GM12891 (cell line): ENCODE results near the gene AGBL5. TPM values are rescaled to one million over a fixed set of nuclear protein-coding genes. Genes with fewer than 3 reads are reported as not detected.

Source experiments
- DNase-seq: peaks from one replicate; pipeline ENCODE4 v3.0.0; 2011; ENCODE audit warnings: low spot score; ENCODE audit not compliant: insufficient read length
- FAIRE-seq: peaks from 2 replicates; lab custom pipeline; 2011; peaks lifted over from hg19 to GRCh38; lab: Jason Lieb, UNC
- PAX5 ChIP-seq: IDR thresholded peaks from 2 replicates; pipeline ENCODE4 v1.6.1; 2011; ENCODE audit warnings: low read length, moderate library complexity, mild to moderate bottlenecking; ENCODE audit not compliant: insufficient read depth, severe bottlenecking
- POLR2A ChIP-seq: IDR thresholded peaks from 2 replicates; pipeline ENCODE4 v1.6.1; 2011; ENCODE audit warnings: low read depth, low read length, control low read depth
- POLR2AphosphoS5 ChIP-seq: IDR thresholded peaks from 2 replicates; pipeline ENCODE4 v1.6.1; 2011; ENCODE audit warnings: low read depth, low read length, control low read depth
- POU2F2 ChIP-seq: IDR thresholded peaks from 2 replicates; pipeline ENCODE4 v1.6.1; 2011; ENCODE audit warnings: low read depth, mild to moderate bottlenecking, control low read depth, low read length, moderate library complexity
- SPI1 ChIP-seq: IDR thresholded peaks from 2 replicates; pipeline ENCODE4 v1.6.1; 2011; ENCODE audit warnings: low read depth, low read length, control low read depth
- TAF1 ChIP-seq: IDR thresholded peaks from 2 replicates; pipeline ENCODE4 v1.6.1; 2011; ENCODE audit warnings: low read depth, low read length, control low read depth
- polyA plus RNA-seq: library from polyadenylated mRNA; unstranded; fragments of >200 nt; gene quantifications from one replicate; pipeline ENCODE4 v1.2.1, GENCODE V29; 2012; ENCODE audit warnings: low read depth, missing spikeins, inconsistent platforms; ENCODE audit not compliant: missing spikeins

The AGBL5 gene, protein sequence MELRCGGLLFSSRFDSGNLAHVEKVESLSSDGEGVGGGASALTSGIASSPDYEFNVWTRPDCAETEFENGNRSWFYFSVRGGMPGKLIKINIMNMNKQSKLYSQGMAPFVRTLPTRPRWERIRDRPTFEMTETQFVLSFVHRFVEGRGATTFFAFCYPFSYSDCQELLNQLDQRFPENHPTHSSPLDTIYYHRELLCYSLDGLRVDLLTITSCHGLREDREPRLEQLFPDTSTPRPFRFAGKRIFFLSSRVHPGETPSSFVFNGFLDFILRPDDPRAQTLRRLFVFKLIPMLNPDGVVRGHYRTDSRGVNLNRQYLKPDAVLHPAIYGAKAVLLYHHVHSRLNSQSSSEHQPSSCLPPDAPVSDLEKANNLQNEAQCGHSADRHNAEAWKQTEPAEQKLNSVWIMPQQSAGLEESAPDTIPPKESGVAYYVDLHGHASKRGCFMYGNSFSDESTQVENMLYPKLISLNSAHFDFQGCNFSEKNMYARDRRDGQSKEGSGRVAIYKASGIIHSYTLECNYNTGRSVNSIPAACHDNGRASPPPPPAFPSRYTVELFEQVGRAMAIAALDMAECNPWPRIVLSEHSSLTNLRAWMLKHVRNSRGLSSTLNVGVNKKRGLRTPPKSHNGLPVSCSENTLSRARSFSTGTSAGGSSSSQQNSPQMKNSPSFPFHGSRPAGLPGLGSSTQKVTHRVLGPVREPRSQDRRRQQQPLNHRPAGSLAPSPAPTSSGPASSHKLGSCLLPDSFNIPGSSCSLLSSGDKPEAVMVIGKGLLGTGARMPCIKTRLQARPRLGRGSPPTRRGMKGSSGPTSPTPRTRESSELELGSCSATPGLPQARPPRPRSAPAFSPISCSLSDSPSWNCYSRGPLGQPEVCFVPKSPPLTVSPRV
- 17.6 TPM for polyA plus RNA-seq

DNA sequence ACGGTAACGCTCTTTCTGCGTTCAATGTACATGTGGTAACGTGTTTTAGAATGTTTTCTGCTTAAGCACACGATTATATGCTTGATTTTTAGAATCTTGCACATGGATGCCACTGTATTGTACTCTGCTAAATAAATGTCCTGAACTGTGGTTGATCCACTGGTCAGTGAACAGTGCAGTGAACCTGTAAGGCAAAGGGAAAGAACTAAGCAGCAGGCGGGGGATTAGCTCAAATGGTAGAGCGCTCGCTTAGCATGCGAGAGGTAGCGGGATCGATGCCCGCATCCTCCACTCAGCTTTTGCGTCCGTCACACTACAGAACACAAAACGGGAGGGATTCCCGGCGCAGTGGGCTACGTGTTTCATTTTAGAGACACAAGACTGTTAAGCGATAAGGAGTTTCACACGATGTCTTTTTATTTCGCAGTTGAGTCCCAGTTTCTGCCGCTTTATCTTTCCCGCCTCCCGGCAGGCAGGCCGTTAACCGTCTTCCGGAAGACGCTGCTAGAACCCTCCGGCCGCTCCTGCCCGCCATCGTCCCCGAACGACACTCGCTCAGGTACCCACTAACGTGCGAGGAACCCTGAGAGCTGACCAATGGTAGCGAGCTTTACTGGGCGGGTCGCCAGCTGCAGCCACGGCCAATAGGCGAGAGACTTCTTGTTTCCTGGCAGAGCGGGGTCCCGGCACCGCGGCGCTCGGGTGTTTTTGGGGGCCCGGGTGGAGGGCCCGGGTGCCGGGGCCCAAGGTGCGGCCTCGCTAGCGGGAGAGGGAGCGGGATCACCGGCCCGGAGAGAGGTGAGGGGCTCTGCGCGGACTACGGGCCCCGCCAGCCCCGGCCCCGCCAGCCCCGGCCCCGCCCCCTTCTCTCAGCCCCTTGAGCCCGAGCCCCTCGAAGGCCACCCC, at the start of gene AGBL5:
AGBL5 (plus strand) TSS at position 673 of the 906 bp plus-strand sequence. CDS start 1,291 bp downstream, outside the sequence.
- FAIRE-seq (peak; percentile 96), DNase-seq (peak; percentile 99)
- peak; percentile 64; the same call in 1 of the 2 replicates for TF ChIP-seq TAF1
- no peak for TF ChIP-seq SPI1
- peak; percentile 14 for TF ChIP-seq PAX5
- TF ChIP-seq POLR2A: peak; percentile 78
- peak; percentile 74 for TF ChIP-seq POLR2AphosphoS5
- peak; percentile 57 for TF ChIP-seq POU2F2

DNA sequence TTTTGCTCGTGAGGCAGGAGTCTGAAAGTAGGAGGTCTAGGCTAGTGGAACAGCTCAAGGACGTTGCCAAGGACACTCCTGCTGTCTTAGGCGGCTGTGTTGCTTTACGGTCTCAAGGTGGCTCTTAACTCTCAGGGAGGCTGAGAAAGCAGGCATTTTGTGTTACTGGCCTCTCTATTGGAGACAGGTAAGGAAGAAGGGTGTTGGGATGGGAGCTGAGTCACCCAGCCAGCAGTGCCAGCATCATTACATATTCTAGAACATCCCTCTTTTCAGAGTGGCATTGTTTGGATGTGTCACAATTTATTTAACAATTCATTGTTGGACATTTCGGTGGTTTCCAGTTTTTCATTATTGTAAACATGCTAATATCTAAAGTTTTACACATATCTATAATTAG, 49.5 kb upstream of the AGBL5 start:
- DNase-seq (no peak), FAIRE-seq (no peak)
- no peak for TF ChIP-seq POLR2AphosphoS5
- TF ChIP-seq TAF1: no peak
- TF ChIP-seq SPI1: no peak
- no peak for TF ChIP-seq POU2F2
- no peak for TF ChIP-seq PAX5
- TF ChIP-seq POLR2A: no peak

DNA sequence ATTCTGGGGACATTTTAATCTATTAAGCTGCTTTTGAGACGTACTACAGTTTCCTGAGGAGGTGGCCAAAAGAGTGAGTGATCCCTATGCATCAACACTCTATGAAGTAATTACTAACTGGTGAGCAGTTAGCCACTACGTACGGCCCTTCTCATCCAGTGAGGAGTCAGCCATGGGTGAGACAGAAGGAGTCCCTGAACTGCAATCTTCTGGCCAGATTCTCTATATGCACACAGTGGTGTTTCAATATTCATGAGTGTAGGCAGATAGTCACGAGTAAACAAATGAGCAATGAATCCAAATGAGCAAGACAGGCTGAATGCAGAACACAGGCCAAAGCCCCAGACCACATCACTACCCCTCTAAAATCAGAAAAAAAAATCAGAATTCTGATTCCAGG, 48.5 kb upstream of the AGBL5 start:
- DNase-seq (no peak), FAIRE-seq (no peak)
- TF ChIP-seq PAX5: no peak

DNA sequence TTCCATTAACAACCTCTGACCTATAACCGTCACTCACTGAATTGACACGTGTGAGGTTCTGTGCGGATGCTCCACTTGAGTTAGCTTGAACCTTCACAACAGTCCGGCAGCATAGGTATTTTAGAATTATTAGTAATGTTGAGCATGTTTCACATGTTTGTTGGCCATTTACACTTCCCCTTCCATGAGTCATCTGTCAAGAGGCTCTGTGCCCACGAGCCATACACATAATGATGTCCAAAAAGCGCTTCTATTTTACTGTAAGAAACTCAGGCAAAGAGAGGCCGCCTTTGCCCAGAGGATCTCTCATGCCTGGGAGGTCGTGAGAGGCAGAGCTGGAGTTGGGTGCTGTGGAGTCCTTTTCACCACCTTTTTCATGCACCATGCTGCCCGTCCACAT, 47.6 kb upstream of the AGBL5 start:
- TF ChIP-seq SPI1 (peak; percentile 76), POLR2AphosphoS5 (no peak)
- FAIRE-seq (no peak), DNase-seq (no peak)

DNA sequence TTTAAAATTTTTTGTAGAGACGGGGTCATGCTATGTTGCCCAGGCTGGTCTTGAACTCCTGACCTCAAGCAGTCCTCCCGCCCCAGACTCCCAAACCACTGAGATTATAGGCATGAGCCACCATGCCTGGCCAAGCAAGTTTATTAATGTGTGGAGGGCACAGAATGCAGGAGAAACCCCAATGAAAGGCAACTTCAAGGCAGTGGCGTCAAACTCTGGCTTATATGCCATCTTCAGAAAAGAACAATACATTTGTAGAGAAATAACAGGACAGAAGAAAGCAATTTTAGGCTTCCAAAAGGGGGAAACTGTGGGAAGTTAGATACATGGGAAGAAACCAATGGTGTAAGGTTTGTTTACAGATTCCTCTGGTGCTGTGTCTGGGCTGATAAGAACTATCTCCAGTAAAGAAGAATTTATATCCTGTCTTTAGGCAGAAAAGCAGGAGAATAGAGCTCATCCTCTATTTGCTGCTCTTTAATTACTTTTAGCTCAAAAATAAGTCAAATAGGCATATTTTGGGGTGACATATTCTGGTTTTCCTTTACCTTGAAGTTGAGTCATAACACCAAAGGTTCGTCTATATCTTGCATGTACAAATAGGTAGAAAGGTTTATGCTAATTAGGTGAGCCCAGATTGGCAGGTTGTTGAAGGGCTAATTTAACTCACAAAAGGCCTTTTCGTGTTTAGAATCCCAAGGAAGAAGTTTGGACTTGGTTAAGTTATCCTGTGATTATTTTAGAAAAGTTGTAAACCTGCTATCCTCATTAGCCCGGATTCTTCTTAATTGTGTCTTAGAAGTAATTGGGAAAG, 44.7 kb upstream of the AGBL5 start:
- FAIRE-seq (no peak), DNase-seq (no peak)
- TF ChIP-seq SPI1 (no peak), POU2F2 (no peak), POLR2A (no peak), POLR2AphosphoS5 (no peak), PAX5 (no peak)

DNA sequence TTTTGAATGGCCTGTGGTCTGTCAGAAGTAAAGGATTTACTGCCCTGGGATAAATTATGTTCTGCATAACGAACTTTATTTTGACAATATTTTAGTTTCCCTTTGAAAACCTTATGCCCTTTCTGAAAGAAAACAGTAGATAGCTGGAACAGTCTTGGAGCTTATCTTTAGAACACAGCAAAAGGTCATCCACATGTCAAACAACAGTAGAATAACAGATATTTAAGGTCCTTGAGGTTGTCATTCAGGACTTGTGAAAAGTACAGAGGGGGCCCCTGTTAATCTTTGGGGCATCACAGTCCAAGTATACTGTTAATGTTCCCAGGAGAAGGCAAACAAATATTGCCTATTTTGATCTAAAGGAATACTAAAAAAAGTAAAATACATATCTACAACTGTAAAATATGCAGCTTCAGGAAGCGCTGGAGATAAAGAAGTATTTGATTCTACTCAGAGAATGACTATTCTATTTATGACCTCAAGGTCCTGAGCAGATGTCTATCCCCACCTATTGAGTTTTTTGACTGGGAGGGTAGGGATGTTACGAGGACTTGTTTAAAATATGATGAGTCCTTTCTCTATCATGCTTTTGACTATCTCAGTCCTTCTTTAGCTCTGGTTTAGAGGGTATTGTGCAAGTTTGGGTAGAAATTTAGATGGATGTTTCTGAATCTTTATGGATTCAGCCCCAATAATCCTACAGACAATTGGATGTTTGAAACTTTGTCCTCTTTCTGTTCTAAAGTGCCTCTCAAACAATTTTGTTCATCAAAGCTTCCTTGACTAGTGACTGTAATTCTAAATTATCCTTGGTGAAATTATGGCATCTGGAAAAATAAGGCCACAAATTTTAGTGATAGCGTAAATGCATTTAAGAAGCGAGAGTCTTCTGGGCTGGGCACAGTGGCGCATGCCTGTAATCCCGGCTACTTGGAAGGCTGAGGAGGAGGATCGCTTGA, 43.8 kb upstream of the AGBL5 start:
- FAIRE-seq: no peak
- no peak for DNase-seq

DNA sequence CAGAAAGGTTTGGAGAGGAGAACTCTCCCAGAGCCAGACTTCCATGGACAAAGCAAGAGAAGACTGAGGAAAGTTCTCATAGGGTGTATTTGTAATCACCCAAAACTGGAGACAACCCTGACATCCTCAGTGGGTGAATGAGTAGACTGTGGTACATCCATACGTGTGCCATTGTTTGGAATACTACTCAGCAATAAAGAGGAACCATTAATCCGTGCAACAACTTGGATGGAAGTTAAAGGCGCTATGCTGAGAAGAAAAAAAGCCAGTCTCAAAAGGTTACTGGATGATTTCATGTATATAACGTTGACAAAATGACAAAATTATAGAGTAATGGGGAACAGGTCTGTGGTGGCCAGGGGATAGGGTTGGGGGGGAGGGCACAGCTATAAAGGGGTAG, 42.8 kb upstream of the AGBL5 start:
- FAIRE-seq: no peak
- DNase-seq: no peak
- TF ChIP-seq POU2F2: no peak
- no peak for TF ChIP-seq SPI1
- TF ChIP-seq PAX5: no peak
- TF ChIP-seq TAF1: no peak
- no peak for TF ChIP-seq POLR2A
- TF ChIP-seq POLR2AphosphoS5: no peak

More for the DNA sequence above, 43.8 kb upstream of the AGBL5 start:
- no peak for TF ChIP-seq PAX5
- no peak for TF ChIP-seq POLR2A
- no peak for TF ChIP-seq TAF1
- no peak for TF ChIP-seq POLR2AphosphoS5
- TF ChIP-seq SPI1: no peak
- no peak for TF ChIP-seq POU2F2

DNA sequence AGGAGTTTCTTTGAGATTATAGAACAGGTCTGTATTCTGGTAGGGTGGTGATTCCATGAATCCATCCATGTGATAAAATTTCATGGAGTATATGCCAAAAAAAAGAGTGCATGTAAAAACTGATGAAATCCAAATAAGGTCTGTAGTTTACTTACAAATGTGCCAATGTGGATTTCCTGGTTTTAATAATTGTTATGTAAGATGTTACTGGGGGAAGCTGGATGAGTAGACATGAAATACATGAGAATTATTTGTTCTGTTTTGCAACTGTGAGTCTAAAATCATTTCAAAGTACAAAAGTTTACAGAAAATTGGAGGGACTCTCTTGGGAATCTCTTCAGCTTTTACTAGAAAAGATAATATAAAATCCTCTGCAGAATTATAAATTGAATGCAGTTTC, 42.4 kb upstream of the AGBL5 start:
- DNase-seq (no peak), FAIRE-seq (no peak)
- no peak for TF ChIP-seq PAX5
- TF ChIP-seq SPI1: no peak
- TF ChIP-seq POLR2AphosphoS5: no peak
- no peak for TF ChIP-seq POLR2A
- no peak for TF ChIP-seq POU2F2
- TF ChIP-seq TAF1: no peak
